Naive B cell (primary cell): ENCODE data around the gene ADCY1. TPM values are rescaled to one million over a fixed set of nuclear protein-coding genes. Genes with fewer than 3 reads are reported as not detected.
A peak's percentile ranks its signal among the peaks of the same experiment; 100 is the strongest.

ENCODE experiments used
- ATAC-seq, 2 donors: fragments of 150-1000 bp; cut with Tn5 transposase; 2 replicates each; pipeline ENCODE4 v1.10.0; 2021; ENCODE audit warnings: low read depth in 2 of 2, mild to moderate bottlenecking in 2 of 2, moderate library complexity in 2 of 2
- DNase-seq: peaks from one replicate; pipeline ENCODE4 v3.0.0; 2022
- H3K27ac Mint-ChIP-seq, 6 donors: one replicate each; pipeline ENCODE4 v1.8.0; 2020 to 2022; ENCODE audit warnings: mild to moderate bottlenecking in 6 of 6, mixed read lengths in 6 of 6, moderate library complexity in 5 of 6, inconsistent platforms in 2 of 6
- H3K27me3 Mint-ChIP-seq, 3 donors: one replicate each; pipeline ENCODE4 v1.8.0; 2021 to 2022; ENCODE audit warnings: mixed read lengths in 3 of 3, mild to moderate bottlenecking in 1 of 3
- H3K36me3 Mint-ChIP-seq, 2 donors: one replicate each; pipeline ENCODE4 v1.8.0; 2020 to 2022; ENCODE audit warnings: mixed read lengths in 2 of 2, inconsistent platforms in 1 of 2, mild to moderate bottlenecking in 1 of 2
- H3K4me1 Mint-ChIP-seq, 3 donors: one replicate each; pipeline ENCODE4 v1.8.0; 2020 to 2022; ENCODE audit warnings: mixed read lengths in 3 of 3, inconsistent platforms in 1 of 3, mild to moderate bottlenecking in 1 of 3, moderate library complexity in 1 of 3
- H3K4me3 Mint-ChIP-seq, 8 donors: one replicate each; pipeline ENCODE4 v1.8.0; 2020 to 2022; ENCODE audit warnings: mild to moderate bottlenecking in 8 of 8, mixed read lengths in 8 of 8, moderate library complexity in 8 of 8, inconsistent platforms in 2 of 8
- H3K9me3 Mint-ChIP-seq, 7 donors: one replicate each; pipeline ENCODE4 v1.8.0; 2020 to 2022; ENCODE audit warnings: mixed read lengths in 7 of 7, mild to moderate bottlenecking in 5 of 7, inconsistent platforms in 2 of 7, moderate library complexity in 1 of 7
- polyA plus RNA-seq, 6 donors: library from polyadenylated mRNA; unstranded; fragments of 300-500 nt; fragmentation: Illumina TruSeq; gene quantifications; one replicate each; pipeline ENCODE4 v1.2.3, GENCODE V29; 2021; ENCODE audit warnings: low read depth in 6 of 6

Gene ADCY1
- polyA plus RNA-seq, 6 donors from 2014 or later: not detected

- Mint-ChIP-seq H3K36me3 (no peaks in the 10 kb centered on the region), H3K27ac (no peak overlapping the region), H3K27me3 (peaks cover 0 to 17% (median 0%) of the 10 kb centered on the region in 3 donors), H3K4me3 (peak overlapping the region in 1 of 8 donors; percentile 6), H3K9me3 (no peaks in the 10 kb centered on the region), H3K4me1 (no peaks in the 10 kb centered on the region)
- DNase-seq: no peak
- ATAC-seq: no peak
Observed at GRCh38 chr7:45657890-45658715, 83.9 kb downstream of the ADCY1 start.

DNA sequence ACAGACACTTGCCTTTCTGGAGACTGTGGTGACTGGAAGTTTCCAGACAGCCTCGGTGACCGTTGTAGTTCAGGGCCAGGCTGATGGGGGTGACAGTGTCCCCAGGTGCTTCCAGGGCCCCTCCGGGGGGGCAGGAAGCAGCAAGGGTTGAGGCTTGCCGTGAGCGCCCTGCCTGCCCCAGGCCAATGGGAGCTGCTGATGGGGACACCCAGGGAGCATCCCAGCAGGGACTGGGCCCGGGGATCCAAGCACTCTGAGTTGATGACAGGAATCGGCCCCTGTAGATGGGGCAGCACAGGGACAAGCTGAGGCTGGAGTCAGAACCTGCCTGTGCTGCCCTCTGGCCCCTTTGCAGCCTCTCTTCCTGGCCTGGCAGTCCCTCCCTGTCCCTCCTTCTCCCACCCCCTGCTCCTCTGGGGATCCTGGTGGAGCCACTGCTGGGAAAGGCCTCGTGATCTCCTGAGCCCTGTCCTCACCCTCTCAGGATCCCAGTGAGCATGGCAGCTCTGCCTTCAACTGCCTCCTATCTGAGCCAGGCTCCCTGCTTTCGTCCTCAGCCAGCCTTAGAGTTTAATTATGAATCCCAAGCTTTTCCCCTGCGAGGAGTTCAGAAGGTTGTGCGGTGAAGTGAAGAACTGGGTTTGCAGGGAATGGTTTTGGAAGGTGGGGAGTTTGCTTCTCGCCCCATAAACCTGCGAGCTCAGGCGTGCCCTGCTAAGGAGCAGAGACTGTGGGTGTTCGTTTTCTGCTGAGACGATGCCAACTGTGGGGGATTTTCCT, 84.7 kb downstream of the ADCY1 start:
- peaks cover 0 to 17% (median 0%) of the 10 kb centered on the region in 3 donors for H3K27me3 Mint-ChIP-seq
- ATAC-seq (no peak), DNase-seq (no peak)
- peak overlapping the region in 1 of 8 donors; percentile 6 for H3K4me3 Mint-ChIP-seq
- H3K9me3 Mint-ChIP-seq: peaks cover 0 to 4% (median 0%) of the 10 kb centered on the region in 7 donors
- H3K36me3 Mint-ChIP-seq: no peaks in the 10 kb centered on the region
- no peak overlapping the region for H3K27ac Mint-ChIP-seq
- H3K4me1 Mint-ChIP-seq: no peaks in the 10 kb centered on the region

DNA sequence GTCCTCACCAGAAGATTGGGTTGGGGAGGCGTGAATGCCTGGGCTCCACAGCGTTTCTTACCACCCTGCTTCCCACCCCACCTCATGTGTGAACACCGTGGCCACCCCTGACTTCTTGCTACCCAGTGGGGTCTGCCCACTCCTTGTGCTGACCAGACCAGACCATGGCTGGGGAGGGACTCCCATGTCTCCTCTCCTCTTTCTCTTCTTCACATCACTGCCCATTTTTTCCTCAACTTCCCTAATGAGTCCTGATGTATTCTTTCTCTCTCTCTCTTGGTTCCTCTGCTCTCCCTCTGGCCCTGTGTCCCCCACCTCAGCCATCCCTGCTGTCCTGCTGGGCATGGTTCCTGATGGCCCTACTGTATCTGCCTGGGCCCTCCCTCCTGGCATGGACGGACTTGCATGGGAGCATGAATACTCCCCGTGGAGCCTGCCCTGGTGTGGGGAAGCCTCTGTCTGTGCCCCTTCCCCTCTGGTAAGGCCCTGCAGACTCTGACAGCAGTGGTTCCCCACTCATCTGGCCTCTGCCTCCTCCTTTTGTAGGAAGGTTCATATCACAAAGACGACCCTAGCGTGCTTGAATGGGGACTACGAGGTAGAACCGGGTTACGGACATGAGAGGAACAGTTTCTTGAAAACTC, 85.5 kb downstream of the ADCY1 start:
- DNase-seq (no peak), ATAC-seq (no peak)
- Mint-ChIP-seq H3K4me1 (no peaks in the 10 kb centered on the region), H3K9me3 (peaks cover 0 to 5% (median 0%) of the 10 kb centered on the region in 7 donors), H3K4me3 (peak overlapping the region in 1 of 8 donors; percentile 29), H3K27me3 (peaks cover 0 to 17% (median 0%) of the 10 kb centered on the region in 3 donors), H3K36me3 (no peaks in the 10 kb centered on the region), H3K27ac (no peak overlapping the region)

GRCh38 chr7:45660201-45660900, 86.2 kb downstream of the ADCY1 start:
- Mint-ChIP-seq H3K36me3 (no peaks in the 10 kb centered on the region), H3K27me3 (peaks cover 0 to 17% (median 0%) of the 10 kb centered on the region in 3 donors), H3K9me3 (peaks cover 0 to 5% (median 0%) of the 10 kb centered on the region in 7 donors), H3K27ac (peak overlapping the region in 1 of 6 donors; percentile 12), H3K4me1 (no peaks in the 10 kb centered on the region), H3K4me3 (no peak overlapping the region)
- no peak for ATAC-seq
- no peak for DNase-seq

- peak overlapping the region in 1 of 8 donors; percentile 35 for H3K4me3 Mint-ChIP-seq
- H3K9me3 Mint-ChIP-seq: peaks cover 0 to 5% (median 0%) of the 10 kb centered on the region in 7 donors
- H3K27me3 Mint-ChIP-seq: peaks cover 0 to 17% (median 0%) of the 10 kb centered on the region in 3 donors
- ATAC-seq: no peak
- no peak for DNase-seq
- peak overlapping the region in 1 of 6 donors; percentile 12 for H3K27ac Mint-ChIP-seq
- no peaks in the 10 kb centered on the region for H3K4me1 Mint-ChIP-seq
- H3K36me3 Mint-ChIP-seq: no peaks in the 10 kb centered on the region
Observed at GRCh38 chr7:45660901-45661211, 86.7 kb downstream of the ADCY1 start.

GRCh38 chr7:45661302-45661995, 87.3 kb downstream of the ADCY1 start:
- H3K4me1 Mint-ChIP-seq: no peaks in the 10 kb centered on the region
- ATAC-seq: no peak
- peaks cover 0 to 17% (median 0%) of the 10 kb centered on the region in 3 donors for H3K27me3 Mint-ChIP-seq
- H3K9me3 Mint-ChIP-seq: peaks cover 0 to 5% (median 0%) of the 10 kb centered on the region in 7 donors
- H3K36me3 Mint-ChIP-seq: no peaks in the 10 kb centered on the region
- H3K4me3 Mint-ChIP-seq: no peak overlapping the region
- no peak overlapping the region for H3K27ac Mint-ChIP-seq
- DNase-seq: no peak

- peaks cover 0 to 5% (median 1%) of the 10 kb centered on the region in 7 donors for H3K9me3 Mint-ChIP-seq
- no peak for DNase-seq
- no peak overlapping the region for H3K4me3 Mint-ChIP-seq
- no peaks in the 10 kb centered on the region for H3K4me1 Mint-ChIP-seq
- H3K36me3 Mint-ChIP-seq: no peaks in the 10 kb centered on the region
- H3K27me3 Mint-ChIP-seq: peaks cover 0 to 17% (median 0%) of the 10 kb centered on the region in 3 donors
- no peak overlapping the region for H3K27ac Mint-ChIP-seq
- ATAC-seq: no peak
Observed at GRCh38 chr7:45662018-45662417, 87.8 kb downstream of the ADCY1 start.

DNA sequence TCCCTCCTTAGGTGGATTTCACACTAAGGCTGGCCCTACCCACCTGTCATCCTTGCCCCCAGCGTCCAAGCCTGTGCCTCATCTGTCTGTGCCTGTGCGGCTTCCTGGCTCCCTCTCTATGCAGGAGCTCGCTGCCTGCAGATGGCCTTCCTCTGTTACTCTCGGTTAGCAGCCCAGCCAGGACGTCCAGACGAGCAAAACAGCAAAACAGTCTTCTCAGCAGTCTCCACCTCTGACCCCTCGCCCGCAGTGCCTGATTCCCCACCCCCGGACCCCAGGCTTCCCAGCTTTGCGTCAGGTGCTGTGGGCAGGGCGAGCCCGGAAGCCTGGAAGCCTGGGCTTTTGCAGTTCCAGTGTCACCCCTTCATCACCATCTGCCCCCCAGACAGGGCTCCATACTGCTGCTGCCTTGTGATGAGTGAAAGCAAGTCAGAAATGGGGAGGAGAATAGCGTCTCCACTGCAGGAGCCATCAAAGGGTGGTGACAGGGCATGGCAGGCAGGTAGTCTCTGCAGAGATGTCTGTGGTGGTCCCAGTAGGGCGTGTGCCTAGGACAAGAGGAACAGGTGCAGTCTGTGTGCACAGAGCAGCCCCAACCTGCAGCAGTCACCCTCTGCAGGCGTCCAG, 88.5 kb downstream of the ADCY1 start:
- H3K27ac Mint-ChIP-seq: no peak overlapping the region
- H3K4me3 Mint-ChIP-seq: peak overlapping the region in 1 of 8 donors; percentile 10
- ATAC-seq: no peak
- H3K4me1 Mint-ChIP-seq: no peaks in the 10 kb centered on the region
- H3K36me3 Mint-ChIP-seq: no peaks in the 10 kb centered on the region
- peaks cover 0 to 8% (median 4%) of the 10 kb centered on the region in 7 donors for H3K9me3 Mint-ChIP-seq
- no peak for DNase-seq
- H3K27me3 Mint-ChIP-seq: peaks cover 0 to 17% (median 0%) of the 10 kb centered on the region in 3 donors

DNA sequence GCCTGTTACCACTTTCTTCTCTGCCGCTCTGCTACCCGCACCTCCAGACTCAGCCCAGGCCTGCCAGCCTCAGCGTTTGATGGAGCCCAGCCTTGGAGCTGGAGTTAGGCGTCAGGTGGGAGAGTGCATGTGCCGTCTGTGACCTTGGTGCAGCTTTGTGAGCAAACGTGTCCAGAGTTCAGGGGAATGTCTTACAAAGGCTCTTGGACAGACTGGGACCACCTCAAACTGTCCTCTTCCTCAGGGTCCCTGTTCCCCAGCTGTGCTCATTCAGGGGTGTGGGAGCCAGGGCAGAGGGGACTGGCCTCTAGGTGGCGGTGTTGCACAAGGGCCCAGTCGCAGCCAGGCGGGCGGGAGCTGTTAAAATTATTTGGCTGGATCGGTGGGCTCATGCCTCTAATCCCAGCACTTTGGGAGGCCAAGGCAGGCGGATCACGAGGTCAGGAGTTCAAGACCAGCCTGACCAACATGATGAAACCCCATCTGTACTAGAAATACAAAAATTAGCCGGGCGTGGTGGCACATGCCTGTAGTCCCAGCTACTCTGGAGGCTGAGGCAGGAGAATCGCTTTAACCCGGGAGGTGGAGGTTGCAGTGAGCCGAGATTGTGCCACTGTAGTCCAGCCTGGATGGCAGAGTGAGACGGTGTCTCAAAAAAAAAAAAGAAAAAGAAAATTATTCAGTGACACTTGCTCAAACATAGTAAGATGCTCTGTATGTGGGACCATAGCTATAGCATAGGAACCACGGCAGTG, 89.2 kb downstream of the ADCY1 start:
- Mint-ChIP-seq H3K4me1 (no peaks in the 10 kb centered on the region), H3K36me3 (no peaks in the 10 kb centered on the region), H3K9me3 (peaks cover 0 to 8% (median 4%) of the 10 kb centered on the region in 7 donors), H3K27ac (no peak overlapping the region), H3K4me3 (no peak overlapping the region), H3K27me3 (peaks cover 0 to 17% (median 0%) of the 10 kb centered on the region in 3 donors)
- no peak for ATAC-seq
- no peak for DNase-seq

DNA sequence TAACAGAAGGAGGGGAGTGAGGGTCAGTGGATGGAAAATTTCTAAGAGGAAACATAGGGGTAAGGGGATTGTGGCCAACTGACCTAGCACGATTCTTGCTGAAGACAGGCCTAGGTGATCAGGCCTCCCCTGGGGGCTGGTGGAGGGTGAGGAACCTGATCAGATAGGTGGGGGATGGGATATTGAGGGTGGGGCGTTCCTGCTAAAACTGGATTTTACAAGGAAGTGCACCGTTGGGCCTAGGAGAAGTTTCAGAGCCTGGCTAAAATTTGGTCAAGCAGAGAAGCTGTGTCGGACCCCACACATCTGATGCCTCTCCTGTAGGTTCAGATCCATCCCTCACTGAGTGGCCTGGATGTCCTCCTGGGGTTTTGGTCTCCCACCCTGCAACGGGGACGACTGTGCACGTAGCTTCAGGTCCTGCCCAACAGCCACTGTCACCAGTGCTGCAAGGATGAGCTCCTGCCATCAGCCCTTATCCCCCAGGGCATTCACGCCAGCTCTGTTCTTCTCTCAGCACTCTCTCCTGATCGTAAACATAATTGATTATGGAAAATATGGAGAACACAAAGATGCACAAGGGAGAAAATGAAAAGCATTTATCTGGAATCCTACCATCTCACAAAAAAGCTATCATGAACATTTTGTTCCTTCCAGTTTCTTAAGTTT, 89.9 kb downstream of the ADCY1 start:
- ATAC-seq: no peak
- peaks cover 0 to 8% (median 4%) of the 10 kb centered on the region in 7 donors for H3K9me3 Mint-ChIP-seq

DNA sequence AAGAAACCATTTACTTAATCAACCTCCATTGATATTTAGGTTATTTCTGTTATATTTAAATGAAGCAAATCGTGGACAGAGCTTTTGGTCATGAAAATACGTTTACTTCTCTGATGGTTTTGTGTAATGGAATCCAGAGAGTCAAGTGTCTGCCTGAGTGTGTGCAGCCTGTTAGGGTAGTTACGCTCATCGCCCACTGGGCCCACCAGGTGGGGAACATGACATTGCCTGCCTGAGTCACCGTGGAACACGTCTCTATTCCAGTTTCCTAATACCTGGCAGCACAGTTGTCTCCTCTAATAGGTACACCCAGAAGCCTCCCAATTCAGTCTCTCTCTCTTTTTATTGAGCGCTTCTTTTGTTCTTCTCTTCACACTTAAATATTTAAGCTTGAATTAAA, 91.0 kb downstream of the ADCY1 start:
- ATAC-seq: no peak
- H3K36me3 Mint-ChIP-seq: no peaks in the 10 kb centered on the region

More for the DNA sequence above, 89.9 kb downstream of the ADCY1 start:
- Mint-ChIP-seq H3K36me3 (no peaks in the 10 kb centered on the region), H3K27ac (no peak overlapping the region), H3K4me1 (no peaks in the 10 kb centered on the region), H3K27me3 (peaks cover 0 to 17% (median 0%) of the 10 kb centered on the region in 3 donors), H3K4me3 (peak overlapping the region in 1 of 8 donors; percentile 42)
- DNase-seq: no peak

More for the DNA sequence above, 91.0 kb downstream of the ADCY1 start:
- H3K27ac Mint-ChIP-seq: no peak overlapping the region
- no peak for DNase-seq
- no peaks in the 10 kb centered on the region for H3K4me1 Mint-ChIP-seq
- peaks cover 0 to 8% (median 4%) of the 10 kb centered on the region in 7 donors for H3K9me3 Mint-ChIP-seq
- H3K27me3 Mint-ChIP-seq: peaks cover 0 to 7% (median 2%) of the 10 kb centered on the region in 3 donors
- H3K4me3 Mint-ChIP-seq: no peak overlapping the region
